HCT116 (cell line): ENCODE measurements around the gene SMAP2. TPM values are rescaled to one million over a fixed set of nuclear protein-coding genes. Genes with fewer than 3 reads are reported as not detected.

Source experiments
- ATAC-seq: fragments of 200-7000 bp; cut with Tn5 transposase; 2 replicates; pipeline ENCODE4 v1.9.1; 2020; ENCODE audit warnings: mild to moderate bottlenecking, moderate library complexity
- BruUV-seq: library from RNA; stranded (reverse); fragments of 400-500 nt; replicated peaks from 2 replicates; lab custom pipeline; 2021; lab: Mats Ljungman, UMichigan
- CTCF ChIA-PET: fragments of 300-600 bp; sonication (Branson Sonifier 250); formaldehyde crosslinking; loops from one replicate; lab custom pipeline; 2021; ENCODE audit warnings: antibody characterized with exemption; lab: Charles Lee
- POLR2A ChIA-PET: fragments of 300-600, 350-600 bp; sonication (Branson Sonifier 250); formaldehyde crosslinking; loops from one replicate; lab custom pipeline; 2021; ENCODE audit warnings: antibody characterized with exemption; lab: Charles Lee
- RAD21 ChIA-PET, 2 experiments: fragments of 300-600 bp; sonication (Branson Sonifier 250); formaldehyde crosslinking; loops; one replicate each; lab custom pipeline; 2023; ENCODE audit warnings: low total read pairs in 2 of 2; ENCODE audit not compliant: uncharacterized antibody in 2 of 2, unreplicated experiment in 2 of 2, low non-redundant PET in 1 of 2; lab: Charles Lee
- DNase-seq: peaks from one replicate; pipeline ENCODE4 v3.0.0-alpha.2; 2010; ENCODE audit warnings: low read depth, low spot score
- H2AFZ ChIP-seq: fragments of 200-600 bp; shearing (Covaris generic), sonication (generic); 2 replicates; pipeline ENCODE4 v1.6.1; 2017; ENCODE audit warnings: low read depth, mixed run types, mixed read lengths, antibody characterized with exemption, low read length; ENCODE audit not compliant: poor library complexity, severe bottlenecking
- H3K27ac ChIP-seq: 2 replicates; pipeline ENCODE4 v1.5.1; 2012; ENCODE audit warnings: low read depth, low read length
- H3K27me3 ChIP-seq: fragments of 200-600 bp; sonication (generic); 2 replicates; pipeline ENCODE4 v1.6.1; 2016; ENCODE audit warnings: mixed run types, low read length, mixed read lengths; ENCODE audit not compliant: insufficient read depth
- H3K36me3 ChIP-seq, 2 experiments: fragments of 200-500 bp in 1 of 2; fragments of 200-600 bp in 1 of 2; sonication (Bioruptor generic) in 1 of 2; sonication (generic) in 1 of 2; 2 replicates each; pipeline versions ENCODE4 v1.5.1 to v1.6.1; 2014 to 2016; ENCODE audit warnings: low read length in 2 of 2, inconsistent platforms in 1 of 2, mixed read lengths in 1 of 2, mixed run types in 1 of 2; ENCODE audit not compliant: insufficient read depth in 2 of 2, control insufficient read depth in 1 of 2
- H3K4me1 ChIP-seq, 2 experiments: fragments of 200-600 bp in 1 of 2; sonication (generic) in 1 of 2; 2 replicates each; pipeline versions ENCODE4 v1.5.1 to v1.6.1; 2012 to 2017; ENCODE audit warnings: low read length in 2 of 2, inconsistent platforms in 1 of 2, mild to moderate bottlenecking in 1 of 2, mixed read lengths in 1 of 2, mixed run types in 1 of 2, moderate library complexity in 1 of 2; ENCODE audit not compliant: insufficient read depth in 2 of 2, control insufficient read depth in 1 of 2
- H3K4me2 ChIP-seq: fragments of 200-600 bp; sonication (generic); 2 replicates; pipeline ENCODE4 v1.6.1; 2017; ENCODE audit warnings: mixed run types, low read length, mixed read lengths
- H3K4me3 ChIP-seq, 2 experiments: fragments of 200-600 bp in 1 of 2; sonication (generic) in 1 of 2; replicated peaks in 1 of 2; 2 replicates each; pipeline ENCODE4 v1.5.1; 2011 to 2016; ENCODE audit warnings: low read length in 2 of 2, control low read depth in 1 of 2, low read depth in 1 of 2, mild to moderate bottlenecking in 1 of 2, mixed read lengths in 1 of 2, mixed run types in 1 of 2
- H3K79me2 ChIP-seq: fragments of 200-600 bp; sonication (generic); 2 replicates; pipeline ENCODE4 v1.6.1; 2017; ENCODE audit warnings: mild to moderate bottlenecking, mixed run types, low read length, moderate library complexity, mixed read lengths; ENCODE audit not compliant: insufficient read depth
- H3K9ac ChIP-seq: fragments of 200-600 bp; sonication (generic); 2 replicates; pipeline ENCODE4 v1.6.1; 2016; ENCODE audit warnings: low read length, mixed read lengths
- H3K9me2 ChIP-seq: fragments of 200-600 bp; sonication (generic), shearing (Covaris generic); 2 replicates; pipeline ENCODE4 v1.6.1; 2017; ENCODE audit warnings: mixed run types, mild to moderate bottlenecking, moderate library complexity; ENCODE audit not compliant: insufficient read depth
- H3K9me3 ChIP-seq, 2 experiments: fragments of 200-500 bp in 1 of 2; fragments of 200-600 bp in 1 of 2; sonication (Bioruptor generic) in 1 of 2; sonication (generic) in 1 of 2; 2 replicates each; pipeline ENCODE4 v1.6.1; 2014 to 2017; ENCODE audit warnings: low read length in 2 of 2, mixed read lengths in 2 of 2, inconsistent platforms in 1 of 2, low read depth in 1 of 2, mild to moderate bottlenecking in 1 of 2, mixed run types in 1 of 2, moderate library complexity in 1 of 2; ENCODE audit not compliant: control insufficient read depth in 1 of 2, insufficient read depth in 1 of 2
- H4K20me1 ChIP-seq: fragments of 200-600 bp; sonication (generic), shearing (Covaris generic); 2 replicates; pipeline ENCODE4 v1.6.1; 2017; ENCODE audit warnings: mixed run types, mild to moderate bottlenecking, moderate library complexity; ENCODE audit not compliant: insufficient read depth
- ATF3 ChIP-seq: IDR thresholded peaks from 2 replicates; pipeline ENCODE4 v1.6.1; 2012
- CBX3 ChIP-seq: IDR thresholded peaks from 2 replicates; pipeline ENCODE4 v1.6.1; 2012; ENCODE audit warnings: low read depth
- CEBPB ChIP-seq: IDR thresholded peaks from 2 replicates; pipeline ENCODE4 v1.6.1; 2012; ENCODE audit warnings: low read depth
- CTCF ChIP-seq, 3 experiments: fragments of 200-600 bp in 1 of 3; sonication (generic) in 1 of 3; IDR thresholded peaks in 2 of 3; conservative IDR thresholded peaks in 1 of 3; 2 replicates each; pipeline ENCODE4 v1.5.1; 2012 to 2017; ENCODE audit warnings: low read depth in 2 of 3, low read length in 2 of 3, antibody characterized with exemption in 1 of 3, borderline replicate concordance in 1 of 3, control low read depth in 1 of 3, mild to moderate bottlenecking in 1 of 3, mixed read lengths in 1 of 3, mixed run types in 1 of 3, moderate library complexity in 1 of 3; ENCODE audit not compliant: insufficient read depth in 1 of 3
- ELF1 ChIP-seq: IDR thresholded peaks from 2 replicates; pipeline ENCODE4 v1.6.1; 2012; ENCODE audit warnings: low read depth, borderline replicate concordance
- EZH2 ChIP-seq: fragments of 200-600 bp; sonication (generic); IDR thresholded peaks from 2 replicates; pipeline ENCODE4 v1.6.1; 2017; ENCODE audit warnings: antibody characterized with exemption, mixed run types
- EZH2phosphoT487 ChIP-seq: fragments of 200-600 bp; IDR thresholded peaks from 2 replicates; pipeline ENCODE4 v1.6.1; 2018; ENCODE audit warnings: antibody characterized with exemption, borderline replicate concordance
- FOSL1 ChIP-seq: IDR thresholded peaks from 2 replicates; pipeline ENCODE4 v1.6.1; 2012; ENCODE audit warnings: low read depth
- JUND ChIP-seq: IDR thresholded peaks from 2 replicates; pipeline ENCODE4 v1.6.1; 2012
- MAX ChIP-seq: IDR thresholded peaks from 2 replicates; pipeline ENCODE4 v1.6.1; 2012
- POLR2A ChIP-seq: IDR thresholded peaks from 2 replicates; pipeline ENCODE4 v1.7.0; 2011; ENCODE audit warnings: borderline replicate concordance; ENCODE audit not compliant: insufficient read depth, insufficient read length; ENCODE audit errors: extremely low read depth
- POLR2AphosphoS5 ChIP-seq: IDR thresholded peaks from 2 replicates; pipeline ENCODE4 v1.6.1; 2011; ENCODE audit warnings: mild to moderate bottlenecking, low read depth, low read length, moderate library complexity
- REST ChIP-seq: IDR thresholded peaks from 2 replicates; pipeline ENCODE4 v1.6.1; 2012; ENCODE audit warnings: low read depth
- SIN3A ChIP-seq: IDR thresholded peaks from 2 replicates; pipeline ENCODE4 v1.6.1; 2012; ENCODE audit warnings: low read depth
- SP1 ChIP-seq: IDR thresholded peaks from 2 replicates; pipeline ENCODE4 v1.6.1; 2012; ENCODE audit warnings: low read depth
- SRF ChIP-seq: IDR thresholded peaks from 2 replicates; pipeline ENCODE4 v1.6.1; 2012; ENCODE audit warnings: low read depth
- TCF7L2 ChIP-seq: IDR thresholded peaks from 2 replicates; pipeline ENCODE4 v1.7.0; 2011; ENCODE audit warnings: borderline replicate concordance, inconsistent platforms; ENCODE audit not compliant: insufficient read depth, insufficient read length; ENCODE audit errors: extremely low read depth
- YY1 ChIP-seq: IDR thresholded peaks from 2 replicates; pipeline ENCODE4 v1.6.1; 2011; ENCODE audit warnings: low read length, low read depth, moderate library complexity, mild to moderate bottlenecking; ENCODE audit not compliant: insufficient replicate concordance; ENCODE audit errors: extremely low read depth
- ZFX ChIP-seq: fragments of 450-650 bp; IDR thresholded peaks from 2 replicates; pipeline ENCODE4 v1.6.1; 2017
- ZNF274 ChIP-seq: fragments of 200-500 bp; sonication (Bioruptor generic); IDR thresholded peaks from 2 replicates; pipeline ENCODE4 v1.6.1; 2014; ENCODE audit warnings: mild to moderate bottlenecking, low read depth, low read length, inconsistent platforms
- intact Hi-C: fragments of 100-400 bp; cut with micrococcal nuclease; formaldehyde crosslinking; loops from 2 replicates; pipeline ENCODE4 v1.10.0; 2022
- total RNA-seq: library from RNA; stranded (reverse); gene quantifications from one replicate; pipeline ENCODE4 v1.2.1, GENCODE V29; 2021; ENCODE audit not compliant: unreplicated experiment

The SMAP2 gene
- total RNA-seq, 1 experiment from 2014 or later, result 16.4 TPM

GRCh38 chr1:40341491-40342380, 31.8 kb upstream of the SMAP2 start:
- Histone ChIP-seq H3K79me2 (no peaks in the 10 kb centered on the region), H3K27me3 (no peaks in the 10 kb centered on the region), H3K4me1 (peaks cover 0 to 4% of the 10 kb centered on the region in 2 experiments; a peak in 1 of 4 replicates), H3K27ac (no peak overlapping the region), H3K9me3 (no peaks in the 10 kb centered on the region), H3K36me3 (no peaks in the 10 kb centered on the region), H3K4me2 (no peak overlapping the region), H3K4me3 (no peak overlapping the region), H3K9me2 (no peaks in the 10 kb centered on the region), H2AFZ (no peak overlapping the region), H4K20me1 (no peaks in the 10 kb centered on the region), H3K9ac (no peak overlapping the region)
- intact Hi-C loops, result no loop called here
- TF ChIP-seq TCF7L2 (no peak), CEBPB (no peak), EZH2 (no peak), ELF1 (no peak), SP1 (no peak), ATF3 (no peak), MAX (no peak), FOSL1 (no peak), SRF (no peak), POLR2A (no peak), POLR2AphosphoS5 (no peak), EZH2phosphoT487 (no peak), CBX3 (no peak), ZNF274 (no peak), YY1 (no peak), ZFX (no peak), CTCF (IDR thresholded peaks at IDR 0.05 in 2 of 3, conservative IDR thresholded peaks at IDR 0.05 in 1 of 3; ENCODE audit: borderline replicate concordance in 1 of 3, insufficient read depth in 1 of 3, low read depth in 2 of 3, low read length in 2 of 3) (no peak), REST (no peak), SIN3A (no peak), JUND (no peak)
- CTCF ChIA-PET, result interaction anchor here (1.0 to 6.7 kb wide), 4 partner anchors 26 to 199 kb away, joined by 3 to 82 read pairs (median 4); no protein-coding TSS in a partner anchor
- no TSS peak for BruUV-seq
- POLR2A ChIA-PET, result no interaction called here
- ATAC-seq (no peak), DNase-seq (no peak)
- RAD21 ChIA-PET, result no interaction called here
